Measurements from ENCODE around the gene GPR15LG.

DNA sequence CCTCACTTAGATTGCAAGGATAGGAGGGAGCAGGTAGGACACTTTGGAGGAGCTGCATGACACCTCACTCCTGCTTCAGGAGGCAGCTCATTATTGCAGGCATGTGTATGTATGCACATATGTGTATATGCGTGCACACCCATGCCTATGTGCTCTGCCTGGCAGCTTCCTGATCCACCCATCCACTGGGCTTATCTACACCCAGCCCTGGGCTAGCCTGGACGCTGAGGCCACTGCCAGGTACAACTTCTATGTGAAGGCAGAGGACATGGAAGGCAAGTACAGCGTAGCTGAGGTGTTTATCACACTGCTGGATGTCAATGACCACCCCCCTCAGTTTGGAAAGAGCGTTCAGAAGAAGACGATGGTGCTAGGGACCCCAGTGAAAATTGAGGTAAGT, 38.4 kb downstream of the GPR15LG start:
- TF ChIP-seq, protein P1, sequence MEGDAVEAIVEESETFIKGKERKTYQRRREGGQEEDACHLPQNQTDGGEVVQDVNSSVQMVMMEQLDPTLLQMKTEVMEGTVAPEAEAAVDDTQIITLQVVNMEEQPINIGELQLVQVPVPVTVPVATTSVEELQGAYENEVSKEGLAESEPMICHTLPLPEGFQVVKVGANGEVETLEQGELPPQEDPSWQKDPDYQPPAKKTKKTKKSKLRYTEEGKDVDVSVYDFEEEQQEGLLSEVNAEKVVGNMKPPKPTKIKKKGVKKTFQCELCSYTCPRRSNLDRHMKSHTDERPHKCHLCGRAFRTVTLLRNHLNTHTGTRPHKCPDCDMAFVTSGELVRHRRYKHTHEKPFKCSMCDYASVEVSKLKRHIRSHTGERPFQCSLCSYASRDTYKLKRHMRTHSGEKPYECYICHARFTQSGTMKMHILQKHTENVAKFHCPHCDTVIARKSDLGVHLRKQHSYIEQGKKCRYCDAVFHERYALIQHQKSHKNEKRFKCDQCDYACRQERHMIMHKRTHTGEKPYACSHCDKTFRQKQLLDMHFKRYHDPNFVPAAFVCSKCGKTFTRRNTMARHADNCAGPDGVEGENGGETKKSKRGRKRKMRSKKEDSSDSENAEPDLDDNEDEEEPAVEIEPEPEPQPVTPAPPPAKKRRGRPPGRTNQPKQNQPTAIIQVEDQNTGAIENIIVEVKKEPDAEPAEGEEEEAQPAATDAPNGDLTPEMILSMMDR (IDR thresholded peaks at IDR 0.05), result no peak
- TF ChIP-seq ZFX (IDR thresholded peaks at IDR 0.05; ENCODE audit: borderline replicate concordance), result no peak
